KOPT-K1 (cell line): ENCODE measurements around the gene TNIP1.

ENCODE experiments used
- H3K27ac ChIP-seq: fragments of 200-600 bp; sonication (generic); 2 replicates; pipeline ENCODE4 v1.5.1; 2016; ENCODE audit warnings: antibody characterized with exemption, mild to moderate bottlenecking, low read depth, low read length; ENCODE audit not compliant: poor library complexity, severe bottlenecking
- H3K36me3 ChIP-seq: fragments of 200-600 bp; sonication (generic); 2 replicates; pipeline ENCODE4 v1.5.1; 2017; ENCODE audit warnings: antibody characterized with exemption, mild to moderate bottlenecking, low read length, moderate library complexity; ENCODE audit not compliant: insufficient read depth
- H3K9me3 ChIP-seq: fragments of 200-600 bp; sonication (generic); 2 replicates; pipeline ENCODE4 v1.5.1; 2017; ENCODE audit warnings: antibody characterized with exemption, low read length, mild to moderate bottlenecking; ENCODE audit not compliant: insufficient read depth, poor library complexity, severe bottlenecking

The TNIP1 gene

GRCh38 chr5:151006704-151007334 is 74.0 kb downstream of the TNIP1 start:
- no peak overlapping the region for H3K27ac ChIP-seq
- H3K9me3 ChIP-seq: no peaks in the 10 kb centered on the region
- H3K36me3 ChIP-seq: no peaks in the 10 kb centered on the region

GRCh38 chr5:151005950-151006576 is 74.8 kb downstream of the TNIP1 start:
- Histone ChIP-seq H3K9me3 (no peaks in the 10 kb centered on the region), H3K27ac (no peak overlapping the region), H3K36me3 (no peaks in the 10 kb centered on the region)

GRCh38 chr5:151005187-151005949 is 75.5 kb downstream of the TNIP1 start:
- no peak overlapping the region for H3K27ac ChIP-seq
- H3K9me3 ChIP-seq: no peaks in the 10 kb centered on the region
- H3K36me3 ChIP-seq: no peaks in the 10 kb centered on the region

- no peaks in the 10 kb centered on the region for H3K36me3 ChIP-seq
- H3K9me3 ChIP-seq: no peaks in the 10 kb centered on the region
- H3K27ac ChIP-seq: no peak overlapping the region
Measured at GRCh38 chr5:151004499-151004898, 76.3 kb downstream of the TNIP1 start.

- H3K9me3 ChIP-seq: no peaks in the 10 kb centered on the region
- H3K27ac ChIP-seq: no peak overlapping the region
- no peaks in the 10 kb centered on the region for H3K36me3 ChIP-seq
Measured at GRCh38 chr5:151003503-151003860, 77.4 kb downstream of the TNIP1 start.

DNA sequence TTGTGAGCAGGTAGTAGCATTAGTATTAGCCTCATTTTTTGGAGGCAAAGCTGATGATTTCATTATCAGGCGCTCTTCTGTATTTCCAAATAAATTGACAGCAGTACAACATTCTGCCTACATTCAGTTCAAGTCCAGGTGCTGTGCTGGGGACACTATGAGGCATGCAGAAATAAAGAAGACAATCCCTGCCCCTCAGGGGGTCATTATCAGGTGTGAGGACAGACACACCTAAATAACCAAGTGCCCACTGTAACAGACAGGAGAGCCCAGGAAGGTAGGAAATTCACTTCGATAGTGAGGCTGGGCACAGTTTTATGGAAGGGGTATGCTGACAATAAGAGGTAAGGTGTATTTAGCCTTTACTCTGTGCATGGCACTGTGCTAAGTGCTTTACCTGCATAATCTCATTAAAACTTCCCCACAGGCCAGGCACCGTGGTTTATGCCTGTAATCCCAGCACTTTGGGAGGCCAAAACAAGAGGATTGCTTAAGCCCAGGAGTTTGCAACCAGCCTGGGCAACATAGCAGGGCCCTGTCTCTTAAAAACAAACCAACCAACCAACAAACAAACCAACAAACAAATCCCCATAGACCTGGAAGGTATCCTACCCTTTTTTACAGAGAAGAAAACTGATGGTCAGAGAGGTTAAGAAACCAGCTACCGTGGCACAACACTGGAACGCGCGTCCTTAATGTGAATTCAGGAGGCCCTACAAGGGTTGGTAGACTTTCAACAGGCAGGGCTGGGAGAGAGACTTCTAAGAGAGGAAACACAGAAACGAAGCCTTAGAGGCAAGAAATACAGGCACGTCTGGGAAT is 77.9 kb downstream of the TNIP1 start:
- Histone ChIP-seq H3K27ac (no peak overlapping the region), H3K36me3 (no peaks in the 10 kb centered on the region)

DNA sequence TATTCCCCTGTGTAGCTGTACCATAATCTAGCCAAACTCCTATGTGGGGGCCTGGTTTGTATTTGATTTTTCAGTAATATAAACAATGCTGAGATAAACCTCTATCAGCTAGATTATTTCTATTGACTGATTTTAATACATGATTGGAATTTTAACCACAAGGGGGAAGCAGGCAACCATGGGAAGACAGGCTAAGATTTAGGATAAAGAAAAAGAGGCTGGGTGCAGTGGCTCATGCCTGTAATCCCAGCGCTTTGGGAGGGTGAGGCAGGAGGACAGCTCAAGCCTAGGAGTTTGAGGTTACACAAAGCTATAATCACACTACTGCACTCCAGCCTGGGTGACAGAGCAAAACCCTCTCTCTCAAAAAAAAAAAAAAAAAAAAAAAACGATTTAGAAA is 78.6 kb downstream of the TNIP1 start:
- Histone ChIP-seq H3K9me3 (peaks cover 2% of the 10 kb centered on the region), H3K36me3 (no peaks in the 10 kb centered on the region), H3K27ac (no peak overlapping the region)

More for the DNA sequence above, 77.9 kb downstream of the TNIP1 start:
- no peaks in the 10 kb centered on the region for H3K9me3 ChIP-seq

DNA sequence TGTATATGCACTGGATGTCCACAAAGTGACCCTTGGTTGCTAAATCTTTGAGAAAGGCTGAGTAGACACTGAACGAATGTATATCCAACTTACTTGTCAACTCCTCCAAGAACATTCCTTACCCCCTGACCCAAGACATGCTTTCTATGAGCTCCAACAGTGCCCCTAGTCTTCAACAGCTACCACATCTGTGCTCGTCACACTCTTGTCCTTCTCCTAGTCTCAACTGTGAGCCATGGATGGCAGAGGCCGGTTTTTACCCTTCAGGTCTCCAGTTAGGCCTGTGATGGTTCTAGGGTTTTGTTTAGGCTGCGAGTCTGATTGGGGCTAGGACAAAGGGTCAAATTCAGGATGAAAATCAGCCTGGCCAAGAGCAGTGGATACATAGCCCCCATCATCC is 79.4 kb downstream of the TNIP1 start:
- Histone ChIP-seq H3K36me3 (no peaks in the 10 kb centered on the region), H3K27ac (no peak overlapping the region), H3K9me3 (peaks cover 10% of the 10 kb centered on the region)

DNA sequence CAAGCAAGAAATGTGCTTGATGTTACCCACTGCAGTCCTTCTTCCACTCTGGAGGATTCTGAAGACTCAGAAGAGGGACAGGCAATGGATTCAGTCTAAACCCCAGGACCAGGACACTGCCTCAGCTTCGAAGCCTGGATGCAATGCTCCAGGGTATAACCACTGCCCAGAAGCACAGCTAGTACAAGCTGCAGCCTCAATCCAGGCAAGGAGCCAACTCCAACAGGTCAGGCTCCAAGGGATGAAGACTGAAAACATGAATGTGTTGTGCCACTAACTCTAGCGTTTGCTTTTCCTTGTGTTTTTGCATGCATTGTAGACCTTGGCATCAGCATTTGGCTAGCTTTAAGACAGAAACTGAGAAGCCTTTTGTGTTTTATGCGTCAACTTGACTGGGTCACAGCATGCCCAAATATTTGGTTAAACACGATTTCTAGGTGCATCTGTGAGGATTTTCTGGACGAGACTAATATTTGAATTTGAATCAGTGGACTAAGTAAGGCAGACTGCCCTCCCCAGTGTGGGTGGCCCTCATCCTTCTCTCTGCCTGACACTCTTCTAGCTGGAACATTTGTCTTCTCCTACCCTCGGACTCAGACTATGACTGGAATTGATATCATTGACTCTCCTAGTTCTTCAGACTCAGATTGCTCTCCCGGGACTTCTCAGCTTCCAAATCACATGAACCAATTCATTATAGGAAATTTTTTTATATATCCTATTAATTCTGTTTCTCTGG is 81.0 kb downstream of the TNIP1 start:
- Histone ChIP-seq H3K36me3 (no peaks in the 10 kb centered on the region), H3K27ac (no peak overlapping the region), H3K9me3 (peaks cover 10% of the 10 kb centered on the region)

DNA sequence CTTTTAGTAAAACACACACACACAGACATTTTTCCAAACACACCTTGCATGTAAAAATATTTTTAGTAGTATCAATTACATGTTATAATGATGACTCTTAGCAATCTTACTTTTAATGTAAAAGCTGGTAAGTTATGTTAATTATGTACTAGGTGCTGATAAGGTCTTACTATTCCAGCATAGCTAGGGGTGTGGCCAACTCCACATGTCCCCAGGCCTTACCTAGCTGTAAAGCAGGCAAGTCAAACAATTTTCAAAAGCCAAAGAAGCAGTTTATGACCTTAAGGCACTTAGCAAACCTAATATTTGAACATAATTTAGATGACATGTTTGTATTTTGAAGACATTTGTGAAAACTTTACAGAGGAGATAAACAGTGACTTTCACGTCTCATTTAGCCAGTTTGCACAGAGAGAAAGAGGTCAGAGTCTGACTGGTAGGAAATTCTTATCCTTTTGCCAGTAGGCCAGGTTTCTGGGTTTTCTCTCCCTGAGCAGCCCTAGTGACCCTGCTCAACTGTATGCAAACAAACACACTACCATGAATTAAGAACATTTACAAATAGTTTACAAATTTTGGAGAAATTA is 86.9 kb downstream of the TNIP1 start:
- H3K9me3 ChIP-seq: peaks cover 28% of the 10 kb centered on the region
- H3K36me3 ChIP-seq: no peaks in the 10 kb centered on the region
- no peak overlapping the region for H3K27ac ChIP-seq

DNA sequence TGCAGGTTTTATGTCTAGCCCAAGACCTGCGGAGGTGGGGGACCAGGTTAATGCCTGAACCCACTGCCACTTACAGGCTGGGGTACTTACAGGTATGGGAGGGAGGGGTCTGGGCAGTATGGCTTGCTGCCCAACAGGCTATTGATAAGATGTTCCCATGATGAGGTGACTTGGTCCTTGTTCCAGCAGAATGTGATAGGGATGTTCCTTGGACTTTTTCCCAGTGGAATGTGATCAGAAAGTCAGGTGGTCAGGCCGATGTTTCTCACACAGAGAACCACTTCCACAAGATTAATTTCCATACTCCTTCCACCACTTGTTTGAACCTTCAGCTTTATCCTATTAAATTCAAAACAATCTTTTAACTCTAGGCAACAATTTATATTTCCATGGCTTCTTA is 87.4 kb downstream of the TNIP1 start:
- H3K27ac ChIP-seq: no peak overlapping the region
- H3K9me3 ChIP-seq: peaks cover 28% of the 10 kb centered on the region
- H3K36me3 ChIP-seq: no peaks in the 10 kb centered on the region

DNA sequence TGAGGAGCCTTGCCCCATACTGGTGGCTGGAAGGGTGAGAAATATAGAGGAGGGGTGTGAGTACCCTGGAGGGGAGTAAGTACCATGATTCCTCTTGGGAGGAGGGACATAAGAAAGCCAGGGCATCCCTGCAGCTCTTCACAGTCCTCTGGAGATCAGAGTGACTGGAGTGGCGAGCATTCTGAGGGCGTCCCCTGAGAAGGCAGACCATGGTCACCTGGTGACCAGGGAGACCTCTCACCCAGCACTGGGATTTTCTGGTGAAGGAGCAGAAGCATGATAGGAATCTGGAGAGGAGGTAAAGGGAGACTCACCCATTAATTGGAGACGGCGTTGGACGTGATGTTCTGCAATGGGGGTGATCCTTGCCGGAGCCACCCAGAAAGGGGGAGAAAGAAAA is 88.1 kb downstream of the TNIP1 start:
- peaks cover 28% of the 10 kb centered on the region for H3K9me3 ChIP-seq
- no peak overlapping the region for H3K27ac ChIP-seq
- H3K36me3 ChIP-seq: no peaks in the 10 kb centered on the region

GRCh38 chr5:150989695-150990094 is 91.1 kb downstream of the TNIP1 start:
- Histone ChIP-seq H3K9me3 (peaks cover 18% of the 10 kb centered on the region), H3K27ac (no peak overlapping the region), H3K36me3 (no peaks in the 10 kb centered on the region)

GRCh38 chr5:150987746-150988145 is 93.1 kb downstream of the TNIP1 start:
- H3K36me3 ChIP-seq: no peaks in the 10 kb centered on the region
- no peak overlapping the region for H3K27ac ChIP-seq
- H3K9me3 ChIP-seq: peaks cover 2% of the 10 kb centered on the region
